ENCODE data around the gene CCDC170. TPM values are rescaled to one million over a fixed set of nuclear protein-coding genes. Genes with fewer than 3 reads are reported as not detected.
A peak's percentile ranks its signal among the peaks of the same experiment; 100 is the strongest.

Gene CCDC170
- total and polyA plus RNA-seq, 2 of the 8 experiments (the other 6 are each of a cell fraction or from before 2014, with no cell fraction given) = 0.06 to 0.09 TPM

DNA sequence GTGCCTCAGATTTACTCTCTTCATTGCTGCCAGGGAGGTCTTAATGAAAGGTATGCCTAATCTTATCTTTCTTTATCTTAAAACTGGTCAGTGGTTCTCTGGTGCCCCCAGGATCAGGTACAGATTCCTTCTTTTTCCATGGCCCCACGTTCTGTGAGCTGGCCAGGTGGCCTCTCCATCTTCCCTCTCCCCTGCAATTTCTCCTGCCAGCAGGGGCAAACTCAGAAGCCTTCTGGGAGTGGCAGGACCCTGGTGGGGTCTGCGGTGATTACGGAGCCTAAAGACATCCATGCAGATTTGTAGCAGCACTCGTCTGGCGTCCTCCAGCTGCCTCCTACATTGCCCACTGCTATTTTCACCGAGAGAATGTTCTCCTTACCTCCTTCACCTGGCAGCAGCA is 95.8 kb downstream of the CCDC170 start:
- Histone ChIP-seq H3K4me3 (ENCODE audit: extremely low read depth in 1 of 4, insufficient read depth in 2 of 4, low read depth in 3 of 4, low read length in 4 of 4) (no peak overlapping the region), H3K18ac (ENCODE audit: extremely low read depth, low read length) (no peak overlapping the region), H3K9me3 (ENCODE audit: insufficient read depth in 2 of 2, low read depth in 1 of 2, low read length in 1 of 2) (peaks cover 12% of the 10 kb centered on the region in 2 experiments; a peak in 1 of 4 replicates), H3K56ac (replicated peaks; ENCODE audit: insufficient read length, low read depth, low read length) (no peak overlapping the region), H3K14ac (ENCODE audit: insufficient read length) (no peak overlapping the region), H2BK20ac (ENCODE audit: low read length) (no peak overlapping the region), H3K79me1 (ENCODE audit: low read depth, low read length) (no peaks in the 10 kb centered on the region), H3K4me2 (ENCODE audit: insufficient read depth in 1 of 2, low read depth in 2 of 2, low read length in 2 of 2) (no peak overlapping the region), H4K5ac (ENCODE audit: insufficient read length, low read depth, low read length) (no peak overlapping the region), H4K91ac (replicated peaks; ENCODE audit: insufficient read length, low read length) (no peak overlapping the region), H3K27ac (ENCODE audit: low read depth, low read length) (no peak overlapping the region), H3K36me3 (ENCODE audit: control insufficient read depth in 2 of 4, insufficient read depth in 4 of 4, low read length in 3 of 4) (no peaks in the 10 kb centered on the region), H2BK120ac (replicated peaks; ENCODE audit: low read depth, low read length) (no peak overlapping the region), H2AFZ (ENCODE audit: low read length) (peak overlapping the region; percentile 67), H3K9ac (replicated peaks in 1 of 4; ENCODE audit: extremely low read depth in 1 of 4, low read depth in 3 of 4, low read length in 3 of 4) (no peak overlapping the region), H4K8ac (ENCODE audit: extremely low read depth, insufficient read depth, low read length) (no peak overlapping the region), H3K4me1 (replicated peaks in 1 of 4; ENCODE audit: control insufficient read depth in 3 of 4, insufficient read depth in 4 of 4, low read length in 3 of 4) (peaks cover 0 to 3% (median 1%) of the 10 kb centered on the region in 4 experiments; a peak in 2 of 7 replicates), H3K79me2 (ENCODE audit: control insufficient read depth in 1 of 2, insufficient read depth in 2 of 2, low read length in 2 of 2) (no peaks in the 10 kb centered on the region), H2BK5ac (ENCODE audit: low read depth, low read length) (no peak overlapping the region), H3K23ac (ENCODE audit: insufficient read length) (no peak overlapping the region), H4K20me1 (replicated peaks in 1 of 2; ENCODE audit: control insufficient read depth in 1 of 2, insufficient read depth in 2 of 2, low read length in 2 of 2) (no peaks in the 10 kb centered on the region), H3K4ac (replicated peaks; ENCODE audit: insufficient read length, low read depth, low read length) (no peak overlapping the region), H3K23me2 (ENCODE audit: low read depth, low read length) (no peaks in the 10 kb centered on the region), H2BK12ac (ENCODE audit: low read depth, low read length) (no peak overlapping the region), H3K27me3 (replicated peaks in 1 of 4; ENCODE audit: control insufficient read depth in 3 of 4, extremely low read depth in 1 of 4, insufficient read depth in 3 of 4, low read length in 3 of 4) (no peaks in the 10 kb centered on the region), H2BK15ac (ENCODE audit: low read length) (no peak overlapping the region), H2AK5ac (ENCODE audit: low read depth, low read length) (no peak overlapping the region)
- TF ChIP-seq TAF7 (optimal IDR thresholded peaks at IDR 0.05; ENCODE audit: borderline replicate concordance, low read depth, low read length) (no peak), TBP (IDR thresholded peaks at IDR 0.05; ENCODE audit: low read depth, low read length) (no peak), RFX5 (IDR thresholded peaks at IDR 0.05; ENCODE audit: borderline replicate concordance, low read depth, low read length) (no peak), RNF2 (IDR thresholded peaks at IDR 0.05; ENCODE audit: borderline replicate concordance, low read depth, low read length, missing control alignments, poor library complexity, severe bottlenecking) (no peak), ASH2L (IDR thresholded peaks at IDR 0.05; ENCODE audit: low read length) (no peak), CREB1 (IDR thresholded peaks at IDR 0.05) (no peak), TEAD4 (IDR thresholded peaks at IDR 0.05; ENCODE audit: low read depth, low read length) (no peak)
- TF ChIP-seq, protein P1, sequence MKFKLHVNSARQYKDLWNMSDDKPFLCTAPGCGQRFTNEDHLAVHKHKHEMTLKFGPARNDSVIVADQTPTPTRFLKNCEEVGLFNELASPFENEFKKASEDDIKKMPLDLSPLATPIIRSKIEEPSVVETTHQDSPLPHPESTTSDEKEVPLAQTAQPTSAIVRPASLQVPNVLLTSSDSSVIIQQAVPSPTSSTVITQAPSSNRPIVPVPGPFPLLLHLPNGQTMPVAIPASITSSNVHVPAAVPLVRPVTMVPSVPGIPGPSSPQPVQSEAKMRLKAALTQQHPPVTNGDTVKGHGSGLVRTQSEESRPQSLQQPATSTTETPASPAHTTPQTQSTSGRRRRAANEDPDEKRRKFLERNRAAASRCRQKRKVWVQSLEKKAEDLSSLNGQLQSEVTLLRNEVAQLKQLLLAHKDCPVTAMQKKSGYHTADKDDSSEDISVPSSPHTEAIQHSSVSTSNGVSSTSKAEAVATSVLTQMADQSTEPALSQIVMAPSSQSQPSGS (IDR thresholded peaks at IDR 0.05; ENCODE audit: low read length) = no peak
- ChIA-PET POLR2A (ENCODE audit: partially characterized antibody) (interaction anchor here (0.6 to 0.9 kb wide), 2 partner anchors 18 to 1154 kb away, joined by 3 read pairs; no protein-coding TSS in a partner anchor), CTCF (ENCODE audit: partially characterized antibody) (interaction anchor here (1.1 kb wide), 1 partner anchor 113 kb away, joined by 3 read pairs; no protein-coding TSS in a partner anchor)
- DNase-seq (ENCODE audit: low read depth in 1 of 2, low spot score in 2 of 2) (no peak), FAIRE-seq (no peak)
- WGBS, 2 experiments (ENCODE audit: extremely low coverage in 1 of 2, insufficient coverage in 1 of 2, insufficient read length in 1 of 2, insufficient replicate concordance in 2 of 2, low coverage in 1 of 2, low lambda C conversion rate in 2 of 2, missing lambda C conversion rate in 1 of 2) = 75% methylated on average over 6 of the region's 6 CpGs; no CpG with 5 or more reads in 1 of the 2 experiments
